SU-DHL-6 (cell line): ENCODE measurements around the gene MPHOSPH10.
"Not testable (repeated sequence)": the region's sequence is repeated elsewhere in the genome, so short reads cannot be mapped to it uniquely, and the experiment has no call there.

Source experiments
- H2AFZ ChIP-seq: fragments of 200-600 bp; sonication (generic); 2 replicates; pipeline ENCODE4 v1.6.1; 2014; ENCODE audit warnings: low read depth, mild to moderate bottlenecking, moderate library complexity, mixed read lengths, antibody characterized with exemption, low read length; ENCODE audit not compliant: severe bottlenecking
- H3F3A ChIP-seq: fragments of 200-600 bp; shearing (Covaris generic); 2 replicates; pipeline ENCODE4 v1.6.0; 2016; ENCODE audit warnings: antibody characterized with exemption, mild to moderate bottlenecking; ENCODE audit not compliant: insufficient read depth
- H3K27ac ChIP-seq: fragments of 200-600 bp; sonication (generic); 2 replicates; pipeline ENCODE4 v1.5.1; 2016; ENCODE audit warnings: low read depth, mild to moderate bottlenecking, low read length, moderate library complexity, mixed read lengths
- H3K27me3 ChIP-seq: fragments of 200-600 bp; sonication (generic), shearing (Covaris generic); 2 replicates; pipeline ENCODE4 v1.6.0; 2014; ENCODE audit warnings: mild to moderate bottlenecking, low read length
- H3K36me3 ChIP-seq: fragments of 200-600 bp; sonication (generic); 2 replicates; pipeline ENCODE4 v1.6.1; 2014; ENCODE audit warnings: mild to moderate bottlenecking, low read length, mixed read lengths
- H3K4me2 ChIP-seq: fragments of 300-600, 200-600 bp; shearing (Covaris generic), sonication (generic); 2 replicates; pipeline ENCODE4 v1.6.0; 2014; ENCODE audit warnings: low read length, low read depth, mild to moderate bottlenecking; ENCODE audit not compliant: poor library complexity, severe bottlenecking
- H3K4me3 ChIP-seq: fragments of 200-600 bp; sonication (generic); 2 replicates; pipeline ENCODE4 v1.5.1; 2014; ENCODE audit warnings: antibody characterized with exemption, low read length, mild to moderate bottlenecking, mixed read lengths; ENCODE audit not compliant: insufficient read depth, poor library complexity, severe bottlenecking
- H3K79me2 ChIP-seq: fragments of 200-600 bp; sonication (generic); 2 replicates; pipeline ENCODE4 v1.6.1; 2014; ENCODE audit warnings: mild to moderate bottlenecking, low read length, moderate library complexity; ENCODE audit not compliant: insufficient read depth
- H3K9ac ChIP-seq: fragments of 200-600 bp; sonication (generic); 2 replicates; pipeline ENCODE4 v1.7.0; 2014; ENCODE audit warnings: mild to moderate bottlenecking, low read length
- H3K9me2 ChIP-seq: fragments of 200-600 bp; sonication (generic); replicated peaks from 2 replicates; pipeline ENCODE4 v1.6.1; 2014; ENCODE audit warnings: low read length; ENCODE audit not compliant: insufficient read depth
- H3K9me3 ChIP-seq: fragments of 200-600 bp; sonication (generic); 2 replicates; pipeline ENCODE4 v1.6.1; 2014; ENCODE audit warnings: low read length, mixed read lengths; ENCODE audit not compliant: insufficient read depth
- H4K20me1 ChIP-seq: fragments of 200-600 bp; sonication (generic); 2 replicates; pipeline ENCODE4 v1.6.1; 2014; ENCODE audit warnings: low read depth, mild to moderate bottlenecking, antibody characterized with exemption, low read length, moderate library complexity, mixed read lengths
- CTCF ChIP-seq: fragments of 200-600 bp; sonication (generic); IDR thresholded peaks from one replicate; pipeline ENCODE4 v1.5.1; 2017; ENCODE audit warnings: antibody characterized with exemption, mild to moderate bottlenecking, low read length, moderate library complexity; ENCODE audit not compliant: insufficient read depth, poor library complexity, severe bottlenecking
- EZH2phosphoT487 ChIP-seq: fragments of 200-600 bp; sonication (generic), shearing (Covaris generic); conservative IDR thresholded peaks from 2 replicates; pipeline ENCODE4 v1.6.1; 2018; ENCODE audit warnings: mild to moderate bottlenecking, antibody characterized with exemption, low read length, moderate library complexity, mixed read lengths

Gene MPHOSPH10

DNA sequence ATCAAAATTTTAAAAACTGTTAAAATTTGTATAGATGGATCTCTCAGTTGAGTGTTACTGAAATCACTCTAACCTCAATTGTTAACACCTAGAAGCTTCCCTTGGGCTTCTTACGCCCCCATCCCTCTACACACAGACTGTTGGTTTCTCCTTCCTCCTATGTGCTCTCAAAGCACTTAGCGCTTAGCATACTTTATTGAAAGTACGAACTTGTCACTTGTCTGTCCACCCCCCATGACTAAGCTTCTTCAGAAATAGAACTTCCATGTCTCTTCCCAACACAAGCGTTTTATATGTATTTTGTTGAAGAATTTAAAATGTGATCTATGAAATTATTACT lies 441 bp downstream of the MPHOSPH10 start:
- H3K27ac ChIP-seq: peak overlapping the region; percentile 78
- peak overlapping the region; percentile 84 for H3K9ac ChIP-seq
- H4K20me1 ChIP-seq: no peaks in the 10 kb centered on the region
- TF ChIP-seq CTCF: no peak
- no peak for TF ChIP-seq EZH2phosphoT487
- H3K36me3 ChIP-seq: peaks cover 21% of the 10 kb centered on the region
- H3K79me2 ChIP-seq: peaks cover 52% of the 10 kb centered on the region
- peak overlapping the region; percentile 91 for H3K4me2 ChIP-seq
- no peaks in the 10 kb centered on the region for H3K9me3 ChIP-seq
- peak overlapping the region; percentile 85 for H2AFZ ChIP-seq
- no peaks in the 10 kb centered on the region for H3F3A ChIP-seq
- no peaks in the 10 kb centered on the region for H3K9me2 ChIP-seq
- H3K4me3 ChIP-seq: peak overlapping the region; percentile 83
- no peaks in the 10 kb centered on the region for H3K27me3 ChIP-seq

DNA sequence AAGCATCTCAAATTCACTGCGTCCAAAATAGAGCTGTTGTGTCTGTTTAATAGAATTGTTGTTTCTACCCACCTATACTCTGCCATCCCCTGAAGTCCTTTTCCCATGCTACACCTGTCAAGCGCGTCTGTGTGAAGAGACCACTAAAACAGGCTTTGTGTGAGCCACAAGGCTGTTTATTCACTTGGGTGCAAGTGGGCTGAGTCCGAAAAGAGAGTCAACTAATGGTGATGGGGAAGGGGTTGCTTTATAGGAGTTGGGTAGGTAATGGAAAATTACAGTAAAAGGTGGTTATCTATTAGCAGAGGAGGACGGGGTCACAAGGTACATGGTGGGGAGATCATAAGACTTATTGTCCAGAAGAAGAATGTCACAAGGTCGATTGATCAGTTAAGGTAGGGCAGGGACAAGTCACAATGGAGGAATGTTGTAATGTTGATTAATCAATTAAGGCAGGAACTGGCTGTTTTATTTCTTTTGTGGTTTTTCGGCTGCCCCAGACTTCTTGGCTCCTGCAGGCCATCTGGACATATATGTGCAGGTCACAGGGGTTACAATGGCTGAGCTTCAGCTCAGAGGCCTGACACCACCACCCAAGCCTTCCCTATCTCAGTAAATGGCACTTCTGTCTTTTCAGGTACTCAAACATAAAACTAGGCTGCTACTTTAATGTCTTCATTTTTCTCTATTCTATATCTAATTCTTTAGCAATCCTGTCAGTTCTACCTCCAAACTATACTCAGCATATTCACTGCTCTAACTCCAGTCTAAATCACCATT lies 1.1 kb downstream of the MPHOSPH10 start:
- H3K36me3 ChIP-seq: peaks cover 28% of the 10 kb centered on the region

DNA sequence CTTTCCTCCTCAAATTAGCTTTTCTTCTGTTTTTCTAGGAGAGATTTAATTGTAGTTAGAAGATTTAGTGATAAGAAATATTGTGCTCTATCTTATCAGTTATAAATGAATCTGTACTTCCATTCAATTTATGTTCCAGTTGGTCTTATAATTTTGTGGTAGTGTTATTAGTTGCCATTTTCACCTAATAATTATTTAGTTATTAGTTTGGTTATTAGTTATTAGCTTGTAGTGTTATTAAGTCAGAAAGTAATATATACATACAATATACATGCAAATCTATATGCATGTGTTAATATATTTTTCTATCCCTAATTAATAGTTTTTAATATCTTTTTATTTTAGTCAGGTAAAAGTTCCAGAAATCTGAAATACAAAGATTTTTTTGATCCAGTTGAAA lies 3.2 kb downstream of the MPHOSPH10 start:
- no peaks in the 10 kb centered on the region for H4K20me1 ChIP-seq
- no peaks in the 10 kb centered on the region for H3K9me3 ChIP-seq
- H3K79me2 ChIP-seq: peaks cover 39% of the 10 kb centered on the region
- H3K4me2 ChIP-seq: no peak overlapping the region
- H3K27me3 ChIP-seq: no peaks in the 10 kb centered on the region
- no peak overlapping the region for H3K9ac ChIP-seq
- no peak overlapping the region for H2AFZ ChIP-seq
- no peaks in the 10 kb centered on the region for H3K9me2 ChIP-seq
- no peaks in the 10 kb centered on the region for H3F3A ChIP-seq
- TF ChIP-seq EZH2phosphoT487: no peak
- no peak for TF ChIP-seq CTCF
- H3K27ac ChIP-seq: no peak overlapping the region
- no peak overlapping the region for H3K4me3 ChIP-seq
- peaks cover 30% of the 10 kb centered on the region for H3K36me3 ChIP-seq

More for the DNA sequence above, 1.1 kb downstream of the MPHOSPH10 start:
- not testable (repeated sequence) for H3K9me3 ChIP-seq, H3K27ac ChIP-seq, H4K20me1 ChIP-seq, H3K27me3 ChIP-seq, H2AFZ ChIP-seq, H3F3A ChIP-seq, H3K9me2 ChIP-seq
- Histone ChIP-seq H3K79me2 (peaks cover 52% of the 10 kb centered on the region), H3K9ac (peak overlapping the region; percentile 84), H3K4me3 (peak overlapping the region; percentile 83), H3K4me2 (peak overlapping the region; percentile 91)

DNA sequence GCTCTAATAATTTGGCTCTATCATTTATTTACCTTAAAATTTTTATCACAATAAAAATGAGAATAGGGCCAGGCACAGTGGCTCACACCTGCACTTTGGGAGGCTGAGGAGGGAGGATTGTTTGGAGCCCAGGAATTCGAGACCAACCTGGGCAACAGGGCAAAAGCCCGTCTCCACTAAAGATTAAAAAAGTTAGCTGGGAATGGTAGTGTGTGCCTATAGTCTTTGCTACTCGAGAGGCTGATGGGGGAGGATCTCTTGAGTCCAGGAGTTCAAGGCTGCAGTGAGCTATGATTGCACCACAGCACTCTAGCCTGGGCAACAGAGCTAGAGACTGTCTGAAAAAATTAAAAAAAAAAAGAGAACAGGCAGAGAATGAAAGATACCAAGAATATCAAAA lies 5.7 kb downstream of the MPHOSPH10 start:
- no peak overlapping the region for H2AFZ ChIP-seq
- H3K27me3 ChIP-seq: no peaks in the 10 kb centered on the region
- H3K4me3 ChIP-seq: no peak overlapping the region
- H3K9me3 ChIP-seq: no peaks in the 10 kb centered on the region
- H3K9me2 ChIP-seq: no peaks in the 10 kb centered on the region
- H3K4me2 ChIP-seq: no peak overlapping the region
- TF ChIP-seq CTCF (no peak), EZH2phosphoT487 (no peak)
- H3F3A ChIP-seq: no peaks in the 10 kb centered on the region
- peaks cover 19% of the 10 kb centered on the region for H3K79me2 ChIP-seq
- no peak overlapping the region for H3K27ac ChIP-seq
- H3K36me3 ChIP-seq: peaks cover 32% of the 10 kb centered on the region
- H4K20me1 ChIP-seq: no peaks in the 10 kb centered on the region
- no peak overlapping the region for H3K9ac ChIP-seq
